Gastrocnemius medialis (tissue), 4 donors: Measurements from ENCODE around the gene BSPRY. TPM values are rescaled to one million over a fixed set of nuclear protein-coding genes. Genes with fewer than 3 reads are reported as not detected.

Source experiments
- ATAC-seq, 2 donors: fragments of 150-250 bp; one replicate each; pipeline ENCODE4 v1.9.1; 2016
- DNase-seq, 2 donors: peaks; one replicate each; pipeline ENCODE4 v3.0.0-alpha.2; 2019
- H3K27ac ChIP-seq, 4 donors: fragments of 200-600 bp; sonication (generic); 1 replicate in 1 of 4; 2 replicates in 3 of 4; pipeline ENCODE4 v1.5.1; 2016 to 2018; ENCODE audit warnings: mild to moderate bottlenecking in 2 of 4, moderate library complexity in 1 of 4
- H3K27me3 ChIP-seq, 3 donors: fragments of 200-600 bp; sonication (generic) in 2 of 3; 1 replicate in 1 of 3; 2 replicates in 2 of 3; pipeline versions ENCODE4 v1.5.1 to v1.6.0; 2016 to 2019; ENCODE audit warnings: mild to moderate bottlenecking in 1 of 3, moderate library complexity in 1 of 3
- H3K36me3 ChIP-seq, 2 donors: fragments of 200-600 bp; sonication (generic) in 1 of 2; one replicate each; pipeline ENCODE4 v1.5.1; 2017 to 2018
- H3K4me1 ChIP-seq, 2 donors: fragments of 200-600 bp; sonication (generic) in 1 of 2; one replicate each; pipeline ENCODE4 v1.5.1; 2016 to 2017; ENCODE audit warnings: mild to moderate bottlenecking in 2 of 2
- H3K4me3 ChIP-seq, 4 donors: fragments of 200-600 bp; sonication (generic) in 3 of 4; 1 replicate in 1 of 4; 2 replicates in 3 of 4; pipeline ENCODE4 v1.5.1; 2016 to 2019; ENCODE audit warnings: mild to moderate bottlenecking in 2 of 4
- H3K9me3 ChIP-seq, 3 donors: fragments of 200-600 bp; sonication (generic) in 2 of 3; 1 replicate in 1 of 3; 2 replicates in 2 of 3; pipeline ENCODE4 v1.5.1; 2016 to 2019
- CTCF ChIP-seq, 5 experiments: fragments of 450-650 bp in 3 of 5; fragments of 200-600 bp in 2 of 5; sonication (generic) in 2 of 5; IDR thresholded peaks in 4 of 5; conservative IDR thresholded peaks in 1 of 5; 1 replicate in 4 of 5; 2 replicates in 1 of 5; pipeline ENCODE4 v1.5.1; 2016 to 2019; ENCODE audit warnings: antibody characterized with exemption in 5 of 5, mild to moderate bottlenecking in 3 of 5, moderate library complexity in 3 of 5
- POLR2A ChIP-seq, 2 donors: fragments of 450-650 bp; IDR thresholded peaks; one replicate each; pipeline ENCODE4 v1.6.1; 2017; ENCODE audit warnings: antibody characterized with exemption in 2 of 2, mild to moderate bottlenecking in 2 of 2, moderate library complexity in 2 of 2
- in situ Hi-C, 4 donors: fragments of 200-750 bp; cut with MboI; loops; one replicate each; pipeline versions ENCODE4 v1.15.0 to v1.8.0; 2017; ENCODE audit warnings: low sequenced_read_pairs in 4 of 4
- intact Hi-C: fragments of 100-400 bp; cut with DNase I; formaldehyde crosslinking; loops from one replicate; pipeline ENCODE4 v1.15.1; 2023; ENCODE audit warnings: low total_unique reads
- total RNA-seq, 4 donors: library from RNA; depleted of rRNA; stranded (reverse); fragments of >200 nt; gene quantifications; one replicate each; pipeline versions ENCODE4 v1.1.0 to v1.2.3, GENCODE V29; 2016

Gene BSPRY
- under 1 TPM in 1 of 4 donors, not detected in 3; 0.12 TPM for total RNA-seq

- H3K27me3 ChIP-seq: peaks cover 21 to 40% (median 28%) of the 10 kb centered on the region in 3 donors
- peaks cover 7% of the 10 kb centered on the region in 2 donors for H3K4me1 ChIP-seq
- H3K27ac ChIP-seq: no peak within 1 kb of the TSS
- ATAC-seq: no peak
- no peak for DNase-seq
- intact Hi-C loops (loop anchor here (10.0 kb wide), 1 partner anchor 295 kb away; the partner anchor contains the start of gene ZFP37), in situ Hi-C loops (no loop called here)
- H3K9me3 ChIP-seq: no peaks in the 10 kb centered on the region
- TF ChIP-seq POLR2A (IDR thresholded peaks at IDR 0.05) (no peak), CTCF (IDR thresholded peaks at IDR 0.05 in 4 of 5, conservative IDR thresholded peaks at IDR 0.05 in 1 of 5) (no peak)
- peak within 1 kb of the TSS; percentile 24 to 55 (median 32) for H3K4me3 ChIP-seq
- no peaks in the 10 kb centered on the region for H3K36me3 ChIP-seq
Observed at GRCh38 chr9:113349445-113350094, at the start of gene BSPRY. Gene BSPRY (plus strand): TSS chr9:113349541. CDS start chr9:113349580, 39 bp downstream.

- Histone ChIP-seq H3K4me3 (no peak overlapping the region), H3K4me1 (no peaks in the 10 kb centered on the region), H3K27me3 (peaks cover 0 to 3% (median 0%) of the 10 kb centered on the region in 3 donors), H3K27ac (no peak overlapping the region), H3K36me3 (no peaks in the 10 kb centered on the region), H3K9me3 (no peaks in the 10 kb centered on the region)
- ATAC-seq (no peak), DNase-seq (no peak)
- intact Hi-C loops (no loop called here), in situ Hi-C loops (loop anchor here in 1 of 4 donors (25.0 kb wide), 1 partner anchor 362 kb away; no protein-coding TSS in a partner anchor)
- TF ChIP-seq POLR2A (IDR thresholded peaks at IDR 0.05) (no peak), CTCF (IDR thresholded peaks at IDR 0.05 in 4 of 5, conservative IDR thresholded peaks at IDR 0.05 in 1 of 5) (no peak)
Observed at GRCh38 chr9:113299800-113300292, 49.5 kb upstream of the BSPRY start.

GRCh38 chr9:113301548-113301947, 47.8 kb upstream of the BSPRY start:
- no peak for ATAC-seq
- in situ Hi-C loops (loop anchor here in 1 of 4 donors (25.0 kb wide), 1 partner anchor 361 kb away; no protein-coding TSS in a partner anchor), intact Hi-C loops (no loop called here)
- Histone ChIP-seq H3K4me1 (no peaks in the 10 kb centered on the region), H3K9me3 (no peaks in the 10 kb centered on the region), H3K27ac (no peak overlapping the region), H3K4me3 (no peak overlapping the region), H3K36me3 (no peaks in the 10 kb centered on the region), H3K27me3 (peaks cover 0 to 3% (median 0%) of the 10 kb centered on the region in 3 donors)
- no peak for DNase-seq
- TF ChIP-seq POLR2A (IDR thresholded peaks at IDR 0.05) (no peak), CTCF (IDR thresholded peaks at IDR 0.05 in 4 of 5, conservative IDR thresholded peaks at IDR 0.05 in 1 of 5) (no peak)

GRCh38 chr9:113302792-113303418, 46.4 kb upstream of the BSPRY start, which contains the start of gene RNF183:
Gene RNF183 (minus strand): TSS chr9:113303376. CDS start chr9:113298184, 5,192 bp downstream.
- in situ Hi-C loops: loop anchor here in 1 of 4 donors (25.0 kb wide), 1 partner anchor 359 kb away; no protein-coding TSS in a partner anchor
- ATAC-seq (no peak), DNase-seq (no peak)
- Histone ChIP-seq H3K4me3 (no peak within 1 kb of the TSS), H3K27ac (no peak within 1 kb of the TSS), H3K4me1 (no peaks in the 10 kb centered on the region), H3K9me3 (no peaks in the 10 kb centered on the region), H3K36me3 (no peaks in the 10 kb centered on the region), H3K27me3 (peaks cover 0 to 3% (median 0%) of the 10 kb centered on the region in 3 donors)
- TF ChIP-seq POLR2A (IDR thresholded peaks at IDR 0.05) (no peak), CTCF (IDR thresholded peaks at IDR 0.05 in 4 of 5, conservative IDR thresholded peaks at IDR 0.05 in 1 of 5) (no peak)
- intact Hi-C loops: no loop called here
